HG03571 (cell line): ENCODE data around the gene MACC1.

Source experiments
- ATAC-seq: cut with Tn5 transposase; IDR thresholded peaks from one replicate; pipeline ENCODE4 v1.9.1; 2021; ENCODE audit not compliant: unreplicated experiment

MACC1 gene

GRCh38 chr7:20085086-20085485 is 132.1 kb downstream of the MACC1 start:
- ATAC-seq, result no peak
